Esophagus squamous epithelium (tissue), 4 donors: ENCODE results near the gene ATP1A1.

Source experiments
- POLR2A ChIP-seq, 4 donors: fragments of 450-650 bp; IDR thresholded peaks; one replicate each; pipeline ENCODE4 v1.6.1; 2017; ENCODE audit warnings: antibody characterized with exemption in 4 of 4, mild to moderate bottlenecking in 4 of 4, moderate library complexity in 3 of 4
- TF ChIP-seq, protein P1 (sequence below), 6 experiments: fragments of 450-650 bp in 4 of 6; fragments of 200-600 bp in 2 of 6; sonication (generic) in 2 of 6; IDR thresholded peaks; one replicate each; pipeline ENCODE4 v1.5.1; 2016 to 2019; ENCODE audit warnings: antibody characterized with exemption in 6 of 6, mild to moderate bottlenecking in 4 of 6, moderate library complexity in 4 of 6

DNA sequence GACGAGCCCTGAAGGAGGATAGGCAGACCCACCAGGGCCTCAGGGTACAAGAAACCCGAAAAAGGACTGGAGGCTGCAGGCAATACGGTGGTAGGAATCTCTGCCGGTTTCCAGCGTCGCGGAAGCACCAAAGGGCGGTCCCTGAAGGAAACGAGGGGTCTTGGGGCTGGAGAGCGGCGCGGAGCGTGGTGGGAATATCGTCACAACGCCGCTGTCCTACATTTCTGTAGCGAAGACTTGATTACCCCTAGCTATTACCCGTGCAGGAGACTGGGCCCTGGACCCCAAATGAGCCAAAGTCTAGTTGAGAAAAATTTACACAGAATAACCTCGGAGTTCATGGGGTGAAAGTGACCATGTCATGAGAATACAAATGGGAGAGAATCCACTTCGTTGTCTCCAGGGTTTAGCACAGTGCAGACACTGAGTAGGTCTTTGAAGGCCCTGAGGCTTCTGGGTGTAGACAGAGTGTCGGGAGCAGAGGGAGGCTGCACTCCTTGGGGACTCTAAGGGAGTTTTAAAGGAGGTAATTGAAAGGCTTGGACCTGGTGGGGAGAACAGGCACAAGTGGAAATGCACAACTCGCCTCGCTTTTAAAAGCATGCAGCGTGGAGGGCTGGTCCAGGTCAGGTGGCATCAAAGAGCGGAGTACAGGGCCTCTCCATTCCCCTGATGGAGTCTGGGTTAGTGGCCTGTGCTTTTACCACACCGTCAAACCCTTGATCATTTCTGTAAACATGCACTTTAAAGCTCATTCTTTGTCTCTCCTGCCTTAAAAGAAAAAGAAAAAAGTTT, 1.5 kb downstream of the ATP1A1 start:
- TF ChIP-seq, protein P1, sequence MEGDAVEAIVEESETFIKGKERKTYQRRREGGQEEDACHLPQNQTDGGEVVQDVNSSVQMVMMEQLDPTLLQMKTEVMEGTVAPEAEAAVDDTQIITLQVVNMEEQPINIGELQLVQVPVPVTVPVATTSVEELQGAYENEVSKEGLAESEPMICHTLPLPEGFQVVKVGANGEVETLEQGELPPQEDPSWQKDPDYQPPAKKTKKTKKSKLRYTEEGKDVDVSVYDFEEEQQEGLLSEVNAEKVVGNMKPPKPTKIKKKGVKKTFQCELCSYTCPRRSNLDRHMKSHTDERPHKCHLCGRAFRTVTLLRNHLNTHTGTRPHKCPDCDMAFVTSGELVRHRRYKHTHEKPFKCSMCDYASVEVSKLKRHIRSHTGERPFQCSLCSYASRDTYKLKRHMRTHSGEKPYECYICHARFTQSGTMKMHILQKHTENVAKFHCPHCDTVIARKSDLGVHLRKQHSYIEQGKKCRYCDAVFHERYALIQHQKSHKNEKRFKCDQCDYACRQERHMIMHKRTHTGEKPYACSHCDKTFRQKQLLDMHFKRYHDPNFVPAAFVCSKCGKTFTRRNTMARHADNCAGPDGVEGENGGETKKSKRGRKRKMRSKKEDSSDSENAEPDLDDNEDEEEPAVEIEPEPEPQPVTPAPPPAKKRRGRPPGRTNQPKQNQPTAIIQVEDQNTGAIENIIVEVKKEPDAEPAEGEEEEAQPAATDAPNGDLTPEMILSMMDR (IDR thresholded peaks at IDR 0.05) = no peak
- TF ChIP-seq POLR2A (IDR thresholded peaks at IDR 0.05) = no peak
